Heart left ventricle (tissue), 13 donors: ENCODE measurements around the gene NHERF1.
A peak's percentile ranks its signal among the peaks of the same experiment; 100 is the strongest.

Experiments
- POLR2A ChIP-seq, 2 donors: fragments of 450-650 bp; IDR thresholded peaks; one replicate each; pipeline ENCODE4 v1.6.1; 2017; ENCODE audit warnings: antibody characterized with exemption in 2 of 2, mild to moderate bottlenecking in 2 of 2, moderate library complexity in 2 of 2
- TF ChIP-seq, protein P1 (sequence below), 12 donors: fragments of 200-600 bp; sonication (generic) in 4 of 12; IDR thresholded peaks; one replicate each; pipeline versions ENCODE4 v1.5.0 to v1.8.0; 2018 to 2022; ENCODE audit warnings: antibody characterized with exemption in 12 of 12, mild to moderate bottlenecking in 5 of 12
- donor health status: ischemic (EF 13 %, LVEDD 7.1; RV severe dilation, severe dysfunction).
- donor health status: DM: no; HTN: yes; CAD: no.
- donor health status: DM: no; HTN: no; CAD: no.
- donor health status: ischemic (EF 25% LVEDD 6.9; RV normal size, moderate dysfunction).
- donor health status: ischemic (EF 25% LVEDD 5.7; RV mildly dilated, moderate dysfunction).
- donor health status: ischemic (EF 35%, LVEDD 5.7; RV mildly dilated, moderate dysfunction).
- donor health status: nonischemic (EF 11% LVEDD 7.7; RV severe dilation, severe dysfunction).
- donor health status: DM: yes; HTN: yes; CAD: no.
- donor health status: PGD.
- donor health status: ischemic (EF 29% LVEDD 5.4; RV normal size, mild dysfunction).
- donor health status: nonischemic (EF 23%, LVEDD 6.1; RV moderate dilation, normal function).

DNA sequence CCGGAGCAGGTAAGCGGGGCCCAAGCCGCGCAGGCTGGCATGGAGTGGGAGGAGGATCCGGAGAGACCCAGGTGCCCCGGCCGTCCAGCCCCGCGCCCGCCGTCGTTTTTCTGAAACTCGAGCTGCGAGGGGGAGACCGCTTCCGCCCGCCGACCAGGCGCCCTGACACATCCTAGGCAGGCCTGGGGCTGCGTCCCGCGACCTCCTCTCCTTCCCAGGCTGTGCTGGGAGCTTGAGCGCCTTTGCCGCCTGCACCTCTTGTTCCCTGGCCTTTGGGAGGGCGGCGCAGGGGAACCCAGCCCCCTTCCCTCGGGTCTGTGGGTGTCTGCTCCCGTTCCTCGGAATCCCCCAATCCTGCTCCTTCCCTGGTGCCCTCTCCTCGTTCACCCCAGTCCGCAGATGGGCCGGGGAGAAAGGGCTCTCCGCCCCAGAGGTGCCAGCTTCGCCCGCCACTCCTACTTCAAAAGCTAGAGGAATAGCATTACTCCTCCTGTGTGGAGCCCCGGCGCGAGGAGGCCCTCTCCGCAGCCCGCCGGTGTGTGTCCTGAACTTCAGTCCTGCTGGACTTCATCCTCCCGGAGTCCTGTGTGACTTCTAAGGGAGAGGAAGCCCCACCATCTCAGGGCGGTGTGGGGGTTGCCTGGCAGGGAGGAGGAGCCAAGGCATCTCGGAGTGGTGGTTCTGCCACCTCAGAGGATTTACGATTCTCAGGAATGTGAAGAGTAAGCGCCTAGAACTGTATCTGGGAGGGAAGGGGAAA, 1.0 kb downstream of the NHERF1 start:
- TF ChIP-seq, protein P1, sequence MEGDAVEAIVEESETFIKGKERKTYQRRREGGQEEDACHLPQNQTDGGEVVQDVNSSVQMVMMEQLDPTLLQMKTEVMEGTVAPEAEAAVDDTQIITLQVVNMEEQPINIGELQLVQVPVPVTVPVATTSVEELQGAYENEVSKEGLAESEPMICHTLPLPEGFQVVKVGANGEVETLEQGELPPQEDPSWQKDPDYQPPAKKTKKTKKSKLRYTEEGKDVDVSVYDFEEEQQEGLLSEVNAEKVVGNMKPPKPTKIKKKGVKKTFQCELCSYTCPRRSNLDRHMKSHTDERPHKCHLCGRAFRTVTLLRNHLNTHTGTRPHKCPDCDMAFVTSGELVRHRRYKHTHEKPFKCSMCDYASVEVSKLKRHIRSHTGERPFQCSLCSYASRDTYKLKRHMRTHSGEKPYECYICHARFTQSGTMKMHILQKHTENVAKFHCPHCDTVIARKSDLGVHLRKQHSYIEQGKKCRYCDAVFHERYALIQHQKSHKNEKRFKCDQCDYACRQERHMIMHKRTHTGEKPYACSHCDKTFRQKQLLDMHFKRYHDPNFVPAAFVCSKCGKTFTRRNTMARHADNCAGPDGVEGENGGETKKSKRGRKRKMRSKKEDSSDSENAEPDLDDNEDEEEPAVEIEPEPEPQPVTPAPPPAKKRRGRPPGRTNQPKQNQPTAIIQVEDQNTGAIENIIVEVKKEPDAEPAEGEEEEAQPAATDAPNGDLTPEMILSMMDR (IDR thresholded peaks at IDR 0.05) = peak in 1 of 12 donors; percentile 0
- no peak for TF ChIP-seq POLR2A (IDR thresholded peaks at IDR 0.05)
